NCI-H748 (cell line): ENCODE results near the gene CD164L2.
"Not testable (repeated sequence)": the region's sequence is repeated elsewhere in the genome, so short reads cannot be mapped to it uniquely, and the experiment has no call there.

Experiments
- DNase-seq: peaks from one replicate; lab custom pipeline; 2025; ENCODE audit not compliant: unreplicated experiment; lab: John Stamatoyannopoulos, UW

The CD164L2 gene

DNA sequence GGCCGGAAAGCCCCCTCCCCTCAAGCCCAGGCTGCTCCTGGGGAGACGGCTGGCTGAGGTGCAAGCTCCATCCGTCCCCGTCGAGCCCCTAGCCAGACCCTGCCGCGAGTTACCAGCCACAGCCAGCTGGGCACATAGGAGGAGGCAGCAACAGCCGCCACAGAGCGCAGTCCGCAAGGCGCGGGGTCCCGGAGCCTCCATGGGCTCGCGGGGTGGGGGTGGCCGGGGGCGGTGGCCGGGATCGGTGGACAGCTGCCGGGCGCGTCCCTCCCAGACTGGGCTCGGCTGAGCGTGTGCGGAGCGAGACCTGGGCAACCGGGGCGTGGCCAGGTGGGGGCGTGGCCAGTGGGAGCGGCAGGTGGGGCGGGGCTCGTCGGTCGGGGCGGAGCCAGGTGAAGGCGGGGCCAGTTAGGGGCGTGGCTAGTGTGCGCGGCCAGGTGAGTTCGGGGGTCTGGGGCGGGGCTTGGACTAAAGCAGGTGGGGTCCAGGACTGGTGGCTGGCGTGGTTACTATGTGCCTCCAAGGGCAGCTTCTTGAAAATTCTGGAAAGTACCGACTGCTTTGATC, at the start of gene CD164L2:
TSS of gene CD164L2 (minus strand) at position 295 of the 567 bp plus-strand sequence. CDS start at position 201, 94 bp downstream.
- DNase-seq = peak; percentile 51

DNA sequence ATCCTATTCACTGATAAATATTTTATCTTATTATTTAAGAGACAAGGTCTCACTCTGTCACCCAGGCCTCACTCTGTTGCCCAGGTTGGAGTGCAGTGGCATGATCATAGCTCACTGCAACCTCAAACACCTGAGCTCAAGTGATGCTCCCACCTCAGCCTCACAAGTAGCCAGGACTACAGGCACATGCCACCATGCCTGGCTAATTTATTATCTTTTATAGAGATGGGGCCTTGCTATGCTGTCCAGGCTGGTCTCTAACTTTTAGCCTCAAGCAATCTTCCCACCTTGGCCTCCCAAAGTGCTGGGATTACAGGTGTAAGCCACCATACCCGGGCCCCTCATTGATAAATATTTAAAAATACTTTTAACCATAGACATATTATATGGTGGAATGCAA, 49.6 kb upstream of the CD164L2 start:
- not testable (repeated sequence) for DNase-seq

- DNase-seq = no peak
Observed at GRCh38 chr1:27431601-27431940, 48.4 kb upstream of the CD164L2 start.

DNA sequence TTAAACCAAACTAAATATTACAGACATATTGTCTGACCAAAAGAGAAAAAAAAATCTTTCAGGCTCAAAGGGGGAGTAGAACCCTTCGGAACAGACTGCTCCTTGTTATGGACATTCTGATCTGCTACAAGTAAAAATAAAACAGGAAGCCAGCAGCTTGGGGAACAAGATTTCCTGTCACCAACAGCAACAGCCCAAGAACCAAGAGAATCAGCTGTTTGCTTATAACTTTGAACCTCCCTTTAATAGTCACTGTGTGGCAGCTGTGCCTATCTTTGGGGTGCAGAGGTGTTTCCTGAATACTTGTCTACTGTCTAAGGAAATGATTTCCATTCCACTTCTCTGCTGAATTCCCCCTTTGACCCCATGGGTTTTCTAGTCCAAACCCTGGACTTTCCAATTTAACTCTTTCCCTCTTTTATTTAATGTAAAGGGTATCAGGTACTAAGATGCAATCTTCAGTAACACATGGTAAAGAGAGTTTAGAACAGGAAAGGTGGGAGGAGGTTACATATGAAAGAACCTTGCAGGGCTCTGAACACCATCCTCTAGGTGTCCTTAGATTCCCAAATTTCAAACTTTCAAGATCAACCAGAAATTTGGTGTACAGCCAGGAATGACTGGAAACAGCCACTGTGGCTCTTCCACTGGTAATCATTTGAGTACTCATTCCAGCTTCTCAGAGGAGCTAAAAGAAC, 47.9 kb upstream of the CD164L2 start:
- DNase-seq = no peak

DNA sequence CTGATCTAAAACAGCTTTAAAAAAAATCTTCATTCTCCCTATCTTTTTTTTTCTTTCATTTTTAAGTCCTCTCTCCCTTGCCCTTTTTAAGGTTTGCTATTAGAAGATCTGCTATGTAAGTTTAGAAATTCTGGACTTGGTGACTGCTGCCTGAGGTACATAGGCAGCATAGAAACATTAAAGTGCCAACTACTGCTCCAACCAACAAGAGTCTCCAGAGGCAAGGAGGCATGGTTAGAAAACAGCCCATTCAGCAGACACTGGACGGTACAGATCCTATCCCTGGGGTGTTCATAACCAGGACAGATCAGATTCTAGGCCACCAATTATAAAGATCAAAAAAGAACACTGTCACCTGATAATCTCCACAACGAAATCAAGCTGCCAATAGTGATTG, 45.9 kb upstream of the CD164L2 start:
- DNase-seq = no peak

- no peak for DNase-seq
Observed at GRCh38 chr1:27428316-27429028, 45.3 kb upstream of the CD164L2 start.

- DNase-seq = no peak
Observed at GRCh38 chr1:27427816-27428315, 44.7 kb upstream of the CD164L2 start.

GRCh38 chr1:27427329-27427728, 44.2 kb upstream of the CD164L2 start:
- DNase-seq = no peak

- no peak for DNase-seq
Observed at GRCh38 chr1:27423709-27424108, 40.6 kb upstream of the CD164L2 start.

GRCh38 chr1:27418326-27419185, 35.4 kb upstream of the CD164L2 start:
- DNase-seq = no peak

DNA sequence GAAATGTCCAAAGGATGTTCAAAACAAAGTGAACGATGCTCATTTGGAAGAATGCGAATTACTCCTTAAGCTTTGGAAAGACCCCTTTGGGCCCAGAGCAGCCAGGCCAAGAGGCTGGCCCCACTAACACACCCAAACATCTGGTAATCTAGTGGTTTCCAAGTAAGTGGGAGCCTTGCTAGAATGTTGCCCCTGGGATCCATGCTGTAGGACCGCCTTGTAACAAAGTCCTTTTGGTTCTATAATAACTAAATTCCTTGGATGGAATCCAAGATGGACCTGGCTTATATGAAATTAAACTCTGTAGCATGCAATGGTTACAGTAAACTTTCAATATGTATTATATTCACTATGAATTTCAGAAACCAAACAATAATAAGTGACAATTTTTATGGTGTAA, 34.6 kb upstream of the CD164L2 start:
- DNase-seq = no peak

GRCh38 chr1:27416387-27417111, 33.4 kb upstream of the CD164L2 start:
- peak; percentile 68 for DNase-seq

- DNase-seq = no peak
Observed at GRCh38 chr1:27414091-27414490, 31.0 kb upstream of the CD164L2 start.

DNA sequence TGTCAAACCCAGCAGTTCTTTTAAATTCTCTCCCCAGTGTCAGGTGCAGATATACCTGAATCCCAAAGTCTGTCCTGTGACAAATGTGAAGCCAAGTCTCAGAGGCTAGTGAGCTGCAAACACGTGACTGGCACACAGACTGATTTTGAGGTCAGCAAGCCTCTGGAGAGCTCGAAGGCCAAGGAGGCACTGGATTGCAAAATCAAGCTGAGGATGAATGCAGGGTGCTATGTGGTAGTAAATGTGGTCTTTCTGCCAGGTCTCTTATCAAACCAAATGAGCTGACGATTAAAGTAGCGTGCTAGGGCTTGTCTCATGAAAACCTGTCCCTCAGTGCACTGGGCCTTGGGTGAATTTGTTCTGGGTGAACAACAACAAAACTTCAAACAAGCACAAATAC, 29.9 kb upstream of the CD164L2 start:
- no peak for DNase-seq

GRCh38 chr1:27412502-27412901, 29.4 kb upstream of the CD164L2 start:
- DNase-seq = no peak

- DNase-seq = no peak
Observed at GRCh38 chr1:27410709-27411108, 27.6 kb upstream of the CD164L2 start.

- no peak for DNase-seq
Observed at GRCh38 chr1:27409669-27410068, 26.5 kb upstream of the CD164L2 start.

- DNase-seq = no peak
Observed at GRCh38 chr1:27408151-27408550, 25.0 kb upstream of the CD164L2 start.

GRCh38 chr1:27406791-27407190, 23.7 kb upstream of the CD164L2 start:
- not testable (repeated sequence) for DNase-seq

- no peak for DNase-seq
Observed at GRCh38 chr1:27406362-27406680, 23.2 kb upstream of the CD164L2 start.
